K562 (cell line): Measurements from ENCODE around the gene FN3K. TPM values are rescaled to one million over a fixed set of nuclear protein-coding genes. Genes with fewer than 3 reads are reported as not detected.

Experiments
- ATAC-seq: fragments of 200-7000 bp; cut with Tn5 transposase; 3 replicates; pipeline ENCODE4 v1.9.1; 2020; ENCODE audit warnings: moderate library complexity
- BruUV-seq: library from RNA; stranded (reverse); fragments of 400-500 nt; replicated peaks from 2 replicates; lab custom pipeline; 2021; lab: Mats Ljungman, UMichigan
- CTCF ChIA-PET: fragments of 300-600 bp; formaldehyde crosslinking; extraction: SDS; loops from one replicate; lab custom pipeline; 2021; ENCODE audit warnings: low intra/inter-chr PET ratio; lab: Yijun Ruan, JAX
- POLR2A ChIA-PET: fragments of 300-600, 350-650 bp; sonication (Branson Sonifier 250); formaldehyde crosslinking; extraction: SDS; loops from one replicate; lab custom pipeline; 2021; ENCODE audit warnings: antibody characterized with exemption, inconsistent platforms; lab: Yijun Ruan, JAX
- DNase-seq, 4 experiments: peaks; one replicate each; pipeline versions ENCODE4 v3.0.0 to v3.0.0-alpha.2; 2011 to 2018; ENCODE audit warnings: low spot score in 3 of 4, mixed read lengths in 3 of 4; ENCODE audit errors: extremely low read depth in 1 of 4
- FAIRE-seq: peaks from 2 replicates; lab custom pipeline; 2011; peaks lifted over from hg19 to GRCh38; lab: Jason Lieb, UNC
- H2AFZ ChIP-seq: 2 replicates; pipeline ENCODE4 v1.6.0; 2011; ENCODE audit warnings: low read depth, low read length, control low read depth, inconsistent platforms
- H3K27ac ChIP-seq: fragments of 200-600 bp; 3 replicates; pipeline ENCODE4 v1.8.0; 2011; ENCODE audit warnings: low read depth, mild to moderate bottlenecking, control low read depth, inconsistent platforms, low read length, moderate library complexity, mixed read lengths; ENCODE audit errors: extremely low read depth
- H3K27me3 ChIP-seq, 2 experiments: fragments of 300-600 bp in 1 of 2; 2 replicates in 1 of 2; 3 replicates in 1 of 2; pipeline versions ENCODE4 v1.6.0 to v1.8.0; 2011; ENCODE audit warnings: inconsistent platforms in 2 of 2, low read length in 2 of 2, mild to moderate bottlenecking in 1 of 2, mixed read lengths in 1 of 2, moderate library complexity in 1 of 2; ENCODE audit not compliant: control insufficient read depth in 2 of 2, insufficient read depth in 2 of 2
- H3K36me3 ChIP-seq: fragments of 300-600 bp; 3 replicates; pipeline ENCODE4 v1.8.0; 2011; ENCODE audit warnings: mild to moderate bottlenecking, low read length, inconsistent platforms; ENCODE audit not compliant: control insufficient read depth, insufficient read depth
- H3K4me1 ChIP-seq, 2 experiments: fragments of 200-600 bp in 1 of 2; replicated peaks in 1 of 2; 2 replicates in 1 of 2; 3 replicates in 1 of 2; pipeline versions ENCODE4 v1.5.1 to v1.8.0; 2011; ENCODE audit warnings: inconsistent platforms in 2 of 2, low read length in 2 of 2, mild to moderate bottlenecking in 1 of 2, mixed read lengths in 1 of 2, moderate library complexity in 1 of 2; ENCODE audit not compliant: control insufficient read depth in 2 of 2, insufficient read depth in 2 of 2
- H3K4me2 ChIP-seq: 2 replicates; pipeline ENCODE4 v1.6.1; 2011; ENCODE audit warnings: low read length, control low read depth, inconsistent platforms, mixed read lengths; ENCODE audit not compliant: insufficient read depth
- H3K4me3 ChIP-seq: fragments of 200-600 bp; sonication (generic), shearing (Covaris generic); 2 replicates; pipeline ENCODE4 v1.5.1; 2016; ENCODE audit warnings: control low read depth, inconsistent platforms
- H3K79me2 ChIP-seq: fragments of 200-600 bp; 3 replicates; pipeline ENCODE4 v1.8.0; 2011; ENCODE audit warnings: low read length, inconsistent platforms; ENCODE audit not compliant: control insufficient read depth, insufficient read depth
- H3K9ac ChIP-seq, 2 experiments: 2 replicates each; pipeline versions ENCODE4 v1.6.0 to v1.6.1; 2011; ENCODE audit warnings: low read depth in 2 of 2, low read length in 2 of 2, control low read depth in 1 of 2, inconsistent platforms in 1 of 2, mild to moderate bottlenecking in 1 of 2, mixed read lengths in 1 of 2; ENCODE audit not compliant: insufficient read depth in 1 of 2
- H3K9me1 ChIP-seq: one replicate; pipeline ENCODE4 v1.6.0; 2011; ENCODE audit warnings: inconsistent platforms, mild to moderate bottlenecking, low read length, moderate library complexity; ENCODE audit not compliant: control insufficient read depth, insufficient read depth
- H3K9me3 ChIP-seq: replicated peaks from 2 replicates; pipeline ENCODE4 v1.5.1; 2011; ENCODE audit warnings: low read depth, low read length, inconsistent platforms; ENCODE audit not compliant: control insufficient read depth, insufficient read depth
- H4K20me1 ChIP-seq: replicated peaks from 2 replicates; pipeline ENCODE4 v1.6.1; 2011; ENCODE audit warnings: low read length, inconsistent platforms, mixed read lengths; ENCODE audit not compliant: control insufficient read depth, insufficient read depth
- ADNP ChIP-seq: fragments of 200-800 bp; sonication (Bioruptor generic); IDR thresholded peaks from 2 replicates; pipeline ENCODE4 v1.6.1; 2016; ENCODE audit warnings: missing genetic modification characterization, missing compliant biosample characterization
- BACH1 ChIP-seq: fragments of 200-800 bp; sonication (Bioruptor generic); IDR thresholded peaks from 2 replicates; pipeline ENCODE4 v1.6.1; 2016; ENCODE audit warnings: missing genetic modification characterization, missing compliant biosample characterization
- CREBBP ChIP-seq: IDR thresholded peaks from one replicate; pipeline ENCODE4 v1.6.1; 2012; ENCODE audit warnings: low read depth, mild to moderate bottlenecking, control low read depth, inconsistent platforms, low read length
- FOXK2 ChIP-seq, 2 experiments: fragments of 450-650 bp; IDR thresholded peaks in 1 of 2; conservative IDR thresholded peaks in 1 of 2; 2 replicates each; pipeline ENCODE4 v1.6.1; 2016; ENCODE audit warnings: low read depth in 2 of 2, mild to moderate bottlenecking in 1 of 2
- HDAC6 ChIP-seq: IDR thresholded peaks from 2 replicates; pipeline ENCODE4 v1.6.1; 2012; ENCODE audit warnings: low read depth, mild to moderate bottlenecking, control low read depth, inconsistent platforms, low read length, moderate library complexity
- NFE2L1 ChIP-seq: fragments of 450-650 bp; IDR thresholded peaks from 2 replicates; pipeline ENCODE4 v1.6.1; 2016; ENCODE audit warnings: missing genetic modification characterization, low read depth, mild to moderate bottlenecking, missing compliant biosample characterization, moderate library complexity, borderline replicate concordance
- PHB2 ChIP-seq: fragments of 450-650 bp; IDR thresholded peaks from 2 replicates; pipeline ENCODE4 v1.6.1; 2017; ENCODE audit warnings: low read depth
- POLR2G ChIP-seq: fragments of 200-400 bp; formaldehyde crosslinking; IDR thresholded peaks from 2 replicates; pipeline ENCODE4 v1.6.1; 2017; ENCODE audit warnings: low read depth, mild to moderate bottlenecking, antibody characterized with exemption, low read length, moderate library complexity
- POU5F1 ChIP-seq: fragments of 150-350 bp; IDR thresholded peaks from 2 replicates; pipeline ENCODE4 v1.6.1; 2014; ENCODE audit warnings: borderline replicate concordance, low read length, low read depth, mild to moderate bottlenecking; ENCODE audit not compliant: partially characterized antibody
- SAP30 ChIP-seq: fragments of 200-600 bp; sonication (generic); IDR thresholded peaks from 2 replicates; pipeline ENCODE4 v1.6.1; 2012; ENCODE audit warnings: borderline replicate concordance, low read depth, mild to moderate bottlenecking, moderate library complexity, low read length, control low read depth, inconsistent platforms; ENCODE audit not compliant: insufficient read depth, poor library complexity, severe bottlenecking
- TAF7 ChIP-seq: fragments of 450-650 bp; IDR thresholded peaks from 2 replicates; pipeline ENCODE4 v1.6.1; 2016; ENCODE audit warnings: missing genetic modification characterization, missing compliant biosample characterization
- ZNF384 ChIP-seq: IDR thresholded peaks from 2 replicates; pipeline ENCODE4 v1.6.1; 2012; ENCODE audit warnings: low read depth, low read length, improper control_type of control experiment
- WGBS: fragments of 100-300 bp; shearing (Covaris generic); methylation state at CpG from one replicate; pipeline ENCODE4 v1.1.6; 2016; ENCODE audit warnings: low coverage, mixed read lengths; ENCODE audit not compliant: insufficient coverage; ENCODE audit errors: missing lambda C conversion rate; 5-methylcytosine and 5-hydroxymethylcytosine counted together
- in situ Hi-C: fragments of 300-500 bp; cut with MboI; formaldehyde crosslinking; loops from 4 replicates; pipeline ENCODE4 v1.15.0; 2018; ENCODE audit warnings: inconsistent platforms, mixed read lengths
- intact Hi-C: fragments of 100-400 bp; cut with micrococcal nuclease; formaldehyde crosslinking; loops from 2 replicates; pipeline ENCODE4 v1.14.2; 2022
- polyA plus RNA-seq, 8 experiments: library from polyadenylated mRNA; depleted of rRNA in 4 of 8; stranded (reverse) in 5 of 8; unstranded in 3 of 8; fragments of >200 nt; fragmentation: Nextera tagmentation in 2 of 8; fragmentation: Illumina TruSeq in 1 of 8; extraction: Ambion mirVana in 2 of 8; extraction: Trizol in 1 of 8; gene quantifications; 2 replicates each; pipeline versions ENCODE4 v1.2.1 to v1.2.3, GENCODE V29; 2011 to 2014; ENCODE audit warnings: inconsistent platforms in 1 of 8, missing spikeins in 1 of 8
- total RNA-seq, 7 experiments: library from RNA; depleted of rRNA in 6 of 7; stranded (reverse); fragments of >200 nt in 6 of 7; fragmentation: Illumina TruSeq in 2 of 7; extraction: Trizol in 2 of 7; gene quantifications; 2 replicates each; pipeline versions ENCODE4 v1.2.1 to v1.2.3, GENCODE V29; 2011 to 2021; ENCODE audit warnings: low replicate concordance in 1 of 7
- TF ChIP-seq, protein P1 (sequence below): sonication (generic); formaldehyde crosslinking; IDR thresholded peaks from 2 replicates; pipeline ENCODE4 v1.8.0; 2022; ENCODE audit warnings: mild to moderate bottlenecking, missing genetic modification reagents, borderline replicate concordance

FN3K gene
- total and polyA plus RNA-seq, 9 of the 15 experiments (the other 6 are each of a cell fraction or from before 2014, with no cell fraction given), result 0.08 to 22.7 (median 3.8) TPM

GRCh38 chr17:82729479-82730260 is 5.7 kb upstream of the FN3K start:
- intact Hi-C loops, result no loop called here

GRCh38 chr17:82732118-82732743 is 3.2 kb upstream of the FN3K start:
- Histone ChIP-seq H2AFZ (no peak overlapping the region), H3K79me2 (peaks cover 19% of the 10 kb centered on the region), H3K27me3 (no peaks in the 10 kb centered on the region), H3K4me1 (peaks cover 2 to 39% of the 10 kb centered on the region in 2 experiments; a peak in 4 of 5 replicates), H3K36me3 (peaks cover 25% of the 10 kb centered on the region; the same call in 2 of the 3 replicates), H3K27ac (no peak overlapping the region), H3K4me2 (no peak overlapping the region), H3K9ac (no peak overlapping the region), H3K4me3 (no peak overlapping the region), H4K20me1 (no peaks in the 10 kb centered on the region), H3K9me3 (peaks cover 11% of the 10 kb centered on the region), H3K9me1 (no peaks in the 10 kb centered on the region)
- ATAC-seq, result no peak
- ChIA-PET CTCF (no interaction called here), POLR2A (interaction anchor here (1.3 kb wide), 1 partner anchor 10 kb away, joined by 3 read pairs; no protein-coding TSS in a partner anchor)
- no peak for DNase-seq
- in situ Hi-C loops (no loop called here), intact Hi-C loops (no loop called here)
- 98% methylated on average over 13 of the region's 13 CpGs for WGBS
- no peak for FAIRE-seq
- BruUV-seq, result no TSS peak
- TF ChIP-seq CREBBP (no peak), POU5F1 (no peak), NFE2L1 (no peak), TAF7 (no peak), FOXK2 (conservative IDR thresholded peaks at IDR 0.05 in 1 of 2, IDR thresholded peaks at IDR 0.05 in 1 of 2; ENCODE audit: low read depth in 2 of 2) (no peak), HDAC6 (no peak), SAP30 (no peak), BACH1 (no peak)
- TF ChIP-seq, protein P1, sequence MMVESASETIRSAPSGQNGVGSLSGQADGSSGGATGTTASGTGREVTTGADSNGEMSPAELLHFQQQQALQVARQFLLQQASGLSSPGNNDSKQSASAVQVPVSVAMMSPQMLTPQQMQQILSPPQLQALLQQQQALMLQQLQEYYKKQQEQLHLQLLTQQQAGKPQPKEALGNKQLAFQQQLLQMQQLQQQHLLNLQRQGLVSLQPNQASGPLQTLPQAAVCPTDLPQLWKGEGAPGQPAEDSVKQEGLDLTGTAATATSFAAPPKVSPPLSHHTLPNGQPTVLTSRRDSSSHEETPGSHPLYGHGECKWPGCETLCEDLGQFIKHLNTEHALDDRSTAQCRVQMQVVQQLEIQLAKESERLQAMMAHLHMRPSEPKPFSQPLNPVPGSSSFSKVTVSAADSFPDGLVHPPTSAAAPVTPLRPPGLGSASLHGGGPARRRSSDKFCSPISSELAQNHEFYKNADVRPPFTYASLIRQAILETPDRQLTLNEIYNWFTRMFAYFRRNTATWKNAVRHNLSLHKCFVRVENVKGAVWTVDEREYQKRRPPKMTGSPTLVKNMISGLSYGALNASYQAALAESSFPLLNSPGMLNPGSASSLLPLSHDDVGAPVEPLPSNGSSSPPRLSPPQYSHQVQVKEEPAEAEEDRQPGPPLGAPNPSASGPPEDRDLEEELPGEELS (CRISPR knock-in tag), result no peak

More at GRCh38 chr17:82729479-82730260, 5.7 kb upstream of the FN3K start:
- H2AFZ ChIP-seq, result no peak overlapping the region
- 86% methylated on average over 40 of the region's 48 CpGs for WGBS
- no peak overlapping the region for H3K4me3 ChIP-seq
- H4K20me1 ChIP-seq, result no peaks in the 10 kb centered on the region
- H3K9ac ChIP-seq, result no peak overlapping the region
- CTCF ChIA-PET, result no interaction called here
- H3K36me3 ChIP-seq, result peaks cover 37% of the 10 kb centered on the region; the same call in 2 of the 3 replicates
- no peaks in the 10 kb centered on the region for H3K27me3 ChIP-seq
- ATAC-seq (no peak), DNase-seq (no peak), FAIRE-seq (no peak)
- H3K9me3 ChIP-seq, result peaks cover 11% of the 10 kb centered on the region
- TF ChIP-seq ZNF384, result no peak
- TF ChIP-seq POLR2G, result peak; percentile 61
- TF ChIP-seq ADNP (tag), result no peak
- no peak for TF ChIP-seq PHB2
- POLR2A ChIA-PET, result interaction anchor here (0.6 to 0.9 kb wide), 2 partner anchors 8 to 13 kb away, joined by 3 read pairs; partner anchors contain the start of gene FN3KRP
- H3K9me1 ChIP-seq, result no peaks in the 10 kb centered on the region
- no peaks in the 10 kb centered on the region for H3K79me2 ChIP-seq
- in situ Hi-C loops, result no loop called here
- no peak overlapping the region for H3K27ac ChIP-seq
- H3K4me1 ChIP-seq, result peaks cover 0 to 14% of the 10 kb centered on the region in 2 experiments; a peak in 1 of 5 replicates
- no peak overlapping the region for H3K4me2 ChIP-seq
- BruUV-seq, result no TSS peak
